ENCODE measurements around the gene C16orf74.
A peak's percentile ranks its signal among the peaks of the same experiment; 100 is the strongest.

Gene C16orf74

DNA sequence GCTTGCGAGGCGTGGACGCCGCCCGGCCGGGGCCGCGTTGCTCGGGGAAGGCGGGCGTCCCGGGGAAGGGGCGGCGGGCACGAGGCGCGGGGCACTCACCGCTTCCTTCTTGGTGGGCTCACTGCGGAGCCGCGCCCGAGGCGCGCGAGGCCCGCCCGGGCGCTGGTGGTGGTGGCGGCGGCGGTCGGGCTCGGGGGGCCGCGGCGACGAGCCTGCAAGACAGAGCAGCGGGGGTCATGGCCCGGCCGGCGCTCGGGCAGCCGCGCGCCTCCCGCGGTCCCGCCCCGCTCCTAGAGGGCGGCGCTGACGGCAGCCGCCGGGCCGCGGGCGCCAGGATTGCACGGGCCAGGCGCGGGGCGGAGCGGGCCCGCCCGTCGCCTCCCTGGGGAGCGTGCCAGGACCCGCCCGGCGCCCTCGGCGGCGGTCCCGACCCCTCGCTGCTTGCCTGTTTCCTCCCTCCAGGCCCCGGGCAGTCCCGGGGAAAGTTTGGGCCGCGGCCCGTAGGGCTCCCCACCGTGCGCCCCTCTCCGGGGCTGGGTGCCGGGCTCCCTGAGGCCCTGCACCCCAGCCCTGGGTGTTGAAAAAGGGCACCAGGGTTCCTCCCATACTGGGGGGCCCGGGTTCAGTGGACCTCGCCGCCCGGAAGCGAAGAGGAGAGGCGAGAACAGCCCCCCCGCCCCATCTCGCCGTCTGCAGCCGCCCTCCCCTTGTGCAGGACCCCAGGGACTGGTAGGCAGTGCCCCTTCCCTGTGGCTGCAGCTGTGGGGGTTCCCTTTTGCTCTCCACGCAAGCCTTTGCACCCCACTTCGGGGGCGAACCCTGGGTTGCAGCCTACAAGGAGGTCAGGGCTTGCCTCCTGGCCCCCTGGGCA is at the start of gene C16orf74:
C16orf74 (minus strand) TSS at position 270 of the 871 bp plus-strand sequence. CDS start 15,879 bp downstream, outside the sequence.
- DNase-seq, result peak; percentile 69

DNA sequence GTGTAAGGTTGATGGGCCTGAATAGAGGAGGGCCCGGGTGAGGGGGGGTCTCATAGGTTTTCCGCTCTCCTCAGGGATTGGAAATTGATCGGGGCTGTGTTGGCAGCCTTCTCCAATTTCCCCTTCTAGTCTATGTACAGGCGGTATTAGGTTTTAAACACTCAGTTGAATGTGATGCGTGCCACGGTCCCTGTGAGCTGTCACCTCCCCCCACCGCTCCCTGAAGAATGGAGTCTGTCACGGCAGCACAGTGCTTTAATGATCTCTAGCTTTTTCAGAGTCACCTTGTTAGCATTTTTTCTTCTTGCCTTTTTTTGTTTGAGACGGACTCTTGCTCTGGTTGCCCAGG is 49.4 kb upstream of the C16orf74 start:
- no peak for DNase-seq

DNA sequence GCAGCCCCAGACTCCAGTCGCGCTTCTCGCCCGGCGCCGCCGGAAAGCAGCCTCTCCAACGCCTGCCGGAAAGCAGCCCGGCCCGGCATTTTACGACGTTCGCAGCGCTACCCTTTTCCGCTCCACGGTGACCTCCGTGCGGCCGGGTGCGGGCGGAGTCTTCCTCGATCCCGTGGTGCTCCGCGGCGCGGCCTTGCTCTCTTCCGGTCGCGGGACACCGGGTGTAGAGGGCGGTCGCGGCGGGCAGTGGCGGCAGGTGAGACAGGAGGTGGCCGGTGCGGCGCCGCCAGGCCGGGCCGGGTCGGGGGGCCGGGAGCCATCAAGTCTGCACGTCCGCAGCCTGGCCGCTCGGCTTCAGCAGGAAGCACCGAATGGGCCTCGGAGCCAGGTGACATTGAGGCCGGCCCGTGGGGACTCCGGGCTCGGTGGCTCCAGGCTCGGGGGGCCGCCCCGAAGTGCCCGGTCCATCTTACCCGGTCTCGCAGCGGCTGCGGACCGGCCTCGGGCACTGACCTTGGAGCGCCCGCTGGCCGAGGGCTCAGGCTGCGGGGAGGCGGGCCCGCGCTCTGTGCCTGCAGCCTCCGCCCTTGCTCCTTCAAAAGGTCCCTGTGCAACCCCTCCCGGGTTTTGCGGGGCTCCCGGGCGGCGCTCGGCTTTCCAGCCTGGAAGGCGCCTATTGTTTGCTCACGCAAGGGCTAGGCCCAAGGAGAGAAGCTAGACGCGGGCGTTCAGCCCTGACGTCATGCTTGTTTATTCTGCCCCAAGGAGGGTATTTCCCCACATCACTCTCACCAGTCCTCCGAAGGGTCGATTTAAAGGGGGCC is 48.8 kb upstream of the C16orf74 start, which contains the start of the genes COX4I1 and EMC8:
COX4I1 (plus strand) TSS at position 199 of the 824 bp plus-strand sequence. CDS start 1,511 bp downstream, outside the sequence.
EMC8 (minus strand) TSS at position 48 of the 824 bp plus-strand sequence. CDS start 249 bp downstream, outside the sequence.
- peak; percentile 91 for DNase-seq

DNA sequence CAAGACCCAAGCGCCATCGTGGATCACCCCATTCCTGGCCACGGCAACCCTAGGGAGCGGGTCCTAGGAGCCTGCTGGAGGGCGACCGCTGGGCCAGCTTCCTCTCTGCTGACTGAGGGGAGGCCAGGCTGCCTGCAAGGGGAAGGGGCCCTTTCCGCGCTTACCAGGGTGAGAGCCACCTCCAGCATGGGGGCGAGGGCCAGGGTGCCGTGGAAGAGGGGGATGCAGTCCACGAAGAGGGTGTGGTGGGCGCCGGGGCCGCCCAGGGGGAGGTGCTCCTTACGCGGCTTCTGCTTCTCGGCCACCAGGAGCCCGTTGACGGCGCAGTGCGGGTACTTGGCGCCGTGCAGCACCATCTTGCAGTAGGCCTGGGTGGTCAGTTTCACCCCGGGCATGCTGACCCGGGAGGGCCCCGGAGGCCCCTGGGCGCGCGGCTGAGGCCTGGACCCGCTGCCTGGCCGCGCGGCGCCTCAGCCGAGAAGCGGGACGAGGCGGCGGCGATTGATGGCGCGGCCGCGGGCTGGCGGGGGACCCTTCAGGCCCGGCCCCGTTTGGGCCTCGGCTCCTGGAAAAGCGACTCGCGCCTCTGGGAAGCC is 48.1 kb upstream of the C16orf74 start:
- peak; percentile 15 for DNase-seq

DNA sequence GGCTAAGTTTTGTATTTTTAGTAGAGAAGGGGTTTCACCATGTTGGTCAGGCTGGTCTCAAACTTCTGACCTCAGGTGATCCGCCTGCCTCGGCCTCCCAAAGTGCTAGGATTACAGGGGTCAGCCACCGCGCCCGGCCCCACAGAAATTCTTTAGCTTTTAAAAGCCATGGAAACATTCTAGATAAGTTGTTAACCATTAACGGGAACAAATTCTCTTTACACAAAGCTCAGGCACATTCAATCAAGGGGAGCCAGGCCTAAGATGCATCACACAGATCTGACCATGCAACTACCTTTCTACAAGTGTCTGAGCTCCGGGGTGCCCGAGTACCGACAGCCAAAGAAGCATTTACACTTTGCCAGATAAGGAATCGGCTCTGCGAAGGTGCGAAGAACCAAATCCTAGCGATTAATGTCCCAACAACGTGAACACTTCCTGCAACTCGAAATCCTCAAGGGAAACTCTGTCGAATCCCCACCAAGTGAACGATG is 47.4 kb upstream of the C16orf74 start:
- DNase-seq, result no peak

DNA sequence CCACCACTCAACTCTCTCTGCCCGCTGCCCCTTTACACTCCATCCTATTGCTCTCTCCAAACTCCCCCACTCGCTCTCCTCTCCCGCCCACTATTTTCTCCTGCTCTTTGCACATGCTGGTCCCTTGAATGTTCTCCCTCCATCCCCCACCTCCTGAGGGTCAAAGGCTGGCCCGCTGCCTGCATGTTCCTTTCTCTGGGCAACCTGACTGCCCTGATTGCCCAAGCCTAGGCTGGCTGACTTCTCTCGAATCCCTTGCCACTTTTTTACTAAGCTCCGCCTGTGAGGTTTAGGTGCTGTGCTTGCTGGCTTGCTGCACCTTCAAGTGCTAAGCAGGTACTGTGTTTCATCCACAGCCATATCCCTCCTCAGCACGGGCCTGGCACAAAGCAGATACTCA is 45.7 kb upstream of the C16orf74 start:
- no peak for DNase-seq

DNA sequence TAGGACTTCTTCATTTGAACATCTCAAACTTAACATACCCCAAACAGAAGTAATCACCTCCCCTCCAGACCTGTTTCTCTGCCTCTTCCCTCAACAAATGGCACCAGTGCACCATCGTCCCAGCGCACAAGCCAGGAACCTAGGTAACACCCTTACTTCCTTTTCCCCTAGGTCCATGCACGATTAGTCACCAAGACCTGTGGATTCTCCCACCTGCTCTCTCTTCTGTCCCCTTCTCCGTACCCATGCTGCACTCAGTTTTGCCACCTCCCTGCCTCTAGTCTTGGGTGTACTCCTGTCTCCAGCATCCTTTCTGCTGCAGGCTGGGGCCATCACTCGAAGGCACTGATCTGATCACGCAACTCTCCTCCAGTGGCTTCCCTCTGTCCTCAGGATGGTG is 45.3 kb upstream of the C16orf74 start:
- DNase-seq, result no peak

DNA sequence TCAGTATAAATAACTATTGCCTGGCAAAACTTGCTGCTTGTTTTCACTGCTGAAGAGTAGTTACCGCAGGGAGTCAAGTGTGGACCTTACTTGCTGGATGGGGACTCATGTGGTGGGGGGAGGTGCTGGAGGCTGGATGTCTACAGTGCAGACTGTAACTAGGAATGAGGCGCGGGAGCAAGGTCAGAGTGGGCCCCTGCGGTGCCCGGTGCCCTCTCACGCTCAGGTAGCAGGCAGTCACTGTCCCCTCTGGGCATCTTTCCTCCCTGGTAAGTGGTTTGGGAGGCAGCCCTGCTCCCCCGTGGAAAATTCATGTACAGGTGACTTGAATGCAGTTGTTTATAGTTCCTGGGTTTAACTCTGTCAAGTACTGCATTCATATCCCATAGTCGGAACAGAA is 43.8 kb upstream of the C16orf74 start:
- no peak for DNase-seq

DNA sequence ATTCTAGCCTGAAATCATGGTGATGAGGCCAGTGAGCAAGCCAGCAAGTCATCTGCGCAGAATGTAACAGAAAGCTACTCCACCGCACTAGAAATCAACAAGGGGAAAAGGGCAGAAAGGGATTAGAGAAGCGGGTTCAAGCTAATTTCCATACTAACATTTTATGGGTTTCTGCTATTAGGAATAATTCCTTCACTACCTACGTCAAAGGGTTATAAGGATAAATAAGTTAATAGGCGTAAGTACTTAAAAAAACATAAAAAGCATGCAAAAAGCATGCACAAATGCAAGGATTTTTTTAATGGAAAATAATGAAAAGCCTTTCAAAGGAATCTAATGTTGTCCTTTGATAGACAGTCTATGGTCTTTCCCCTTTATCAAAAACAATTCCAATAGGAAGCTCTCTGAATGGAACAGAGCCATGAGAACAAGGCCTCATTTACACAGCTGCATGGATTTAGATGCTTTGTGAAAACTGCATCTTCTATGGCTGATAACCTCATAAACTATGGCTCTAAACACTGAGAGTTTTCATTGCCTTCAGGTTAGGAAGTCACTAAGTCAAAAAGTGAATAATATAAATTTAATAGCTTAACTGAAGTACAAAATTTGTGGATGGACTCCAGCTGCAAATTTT is 42.9 kb upstream of the C16orf74 start:
- no peak for DNase-seq

DNA sequence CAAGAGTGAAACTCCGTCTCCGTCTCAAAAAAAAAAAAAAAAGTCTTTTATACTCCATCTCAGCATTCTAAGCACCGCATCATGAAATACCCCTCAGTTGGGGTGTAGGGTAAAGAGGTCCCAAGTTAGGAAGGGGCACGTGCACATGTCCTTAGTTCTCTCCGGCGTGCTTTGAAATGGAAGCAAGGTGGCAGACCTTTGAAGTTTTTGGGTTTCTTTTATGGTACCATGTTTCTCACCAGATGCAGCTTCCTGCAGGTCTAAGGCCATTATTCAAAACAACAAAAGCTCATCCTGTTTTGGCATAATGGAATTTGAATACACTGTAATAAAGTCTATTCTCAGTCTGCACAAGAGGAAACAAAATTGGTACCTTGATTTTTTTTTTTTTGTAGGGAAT is 38.9 kb upstream of the C16orf74 start:
- DNase-seq, result no peak

DNA sequence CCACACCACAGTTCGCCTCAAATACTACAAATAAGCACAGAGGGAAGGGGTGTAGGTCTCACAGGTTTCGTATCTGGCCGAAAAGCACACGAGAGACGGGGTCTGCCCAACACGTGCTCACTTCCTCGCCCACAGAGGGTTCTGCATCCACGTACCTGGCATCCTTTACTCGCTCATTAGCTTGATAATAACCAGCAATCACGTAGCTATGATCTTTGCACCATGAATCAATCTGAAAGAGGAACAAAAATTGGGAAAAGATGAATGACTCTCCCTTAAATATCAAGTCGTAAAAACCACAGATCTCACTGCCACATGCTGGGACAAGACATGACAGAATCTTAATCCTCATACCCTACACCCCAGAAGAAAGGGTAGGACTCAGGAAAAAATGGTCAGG is 37.9 kb upstream of the C16orf74 start:
- no peak for DNase-seq

DNA sequence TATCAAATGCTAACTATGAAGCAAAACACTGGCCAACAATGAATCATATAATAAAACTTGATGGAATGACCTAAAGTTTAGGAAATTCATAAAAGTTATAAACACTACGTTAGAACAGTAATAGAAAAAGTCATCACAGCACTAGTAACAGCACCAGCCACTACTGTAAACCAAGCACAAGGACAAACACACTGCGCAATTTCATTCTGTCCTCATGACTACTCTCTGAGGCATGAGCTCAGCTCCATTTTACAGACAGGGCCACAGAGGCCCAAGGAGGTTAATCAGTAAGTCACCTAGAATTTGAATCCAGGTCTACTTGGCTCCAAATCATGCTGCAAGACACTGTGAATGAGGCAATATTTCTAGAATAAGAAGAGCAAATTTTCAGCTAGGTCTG is 35.0 kb upstream of the C16orf74 start:
- DNase-seq, result no peak

DNA sequence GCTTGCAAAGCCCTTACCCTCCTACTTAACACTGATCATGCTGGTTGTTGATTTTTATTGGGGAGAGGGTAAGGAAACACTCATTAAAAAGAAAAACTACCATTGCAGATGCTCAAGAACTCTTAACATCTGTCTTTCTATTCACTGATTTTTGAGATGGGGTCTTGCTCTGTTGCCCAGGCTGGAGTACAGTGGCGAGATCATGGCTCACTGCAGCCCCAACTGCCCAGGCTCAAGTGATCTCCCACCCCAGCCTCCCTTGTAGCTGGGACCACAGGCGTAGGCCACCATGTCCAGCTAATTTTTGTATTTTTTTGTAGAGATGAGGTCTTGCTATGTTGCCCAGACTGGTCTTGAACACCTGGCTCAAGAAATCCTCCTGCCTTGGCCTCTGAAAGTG is 33.9 kb upstream of the C16orf74 start:
- DNase-seq, result no peak

DNA sequence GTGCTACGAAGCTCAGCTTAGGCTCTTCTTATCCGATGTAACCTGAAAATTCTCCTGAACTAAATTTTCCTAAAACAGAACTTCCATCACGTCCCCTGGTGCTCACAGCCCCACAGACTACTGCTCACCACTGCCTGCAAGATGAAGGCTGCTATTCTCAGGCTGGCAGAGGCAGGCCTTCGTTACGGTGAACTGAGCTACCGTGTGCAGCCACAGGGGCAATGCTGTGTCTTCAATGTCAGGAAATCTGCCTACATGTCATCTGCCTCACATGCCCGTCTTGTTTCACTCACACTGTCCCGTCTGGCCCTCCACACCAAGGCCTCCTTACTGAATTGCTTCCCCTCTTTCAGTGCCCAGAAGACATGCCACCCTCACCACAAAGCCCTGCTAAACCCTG is 32.5 kb upstream of the C16orf74 start:
- DNase-seq, result no peak

DNA sequence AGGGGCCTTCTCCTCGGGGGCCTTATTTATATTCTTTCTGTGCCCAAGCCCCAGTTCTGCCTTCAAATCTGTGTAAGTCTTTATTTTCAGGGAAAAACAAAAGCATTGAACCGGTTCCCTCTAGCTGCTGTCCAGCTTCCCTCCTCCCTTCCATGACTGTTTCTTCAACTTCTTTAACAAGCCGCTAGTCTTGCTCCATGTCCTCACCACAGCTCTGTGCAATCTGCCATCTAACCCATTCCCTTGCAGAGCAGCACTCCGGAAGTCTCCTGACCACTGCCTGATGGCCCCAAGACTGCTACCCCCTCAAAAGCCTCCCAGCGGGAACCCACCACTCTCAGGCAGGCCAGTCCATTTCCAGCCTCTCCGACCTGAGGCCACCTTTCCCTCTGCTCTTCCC is 31.6 kb upstream of the C16orf74 start:
- DNase-seq, result no peak

DNA sequence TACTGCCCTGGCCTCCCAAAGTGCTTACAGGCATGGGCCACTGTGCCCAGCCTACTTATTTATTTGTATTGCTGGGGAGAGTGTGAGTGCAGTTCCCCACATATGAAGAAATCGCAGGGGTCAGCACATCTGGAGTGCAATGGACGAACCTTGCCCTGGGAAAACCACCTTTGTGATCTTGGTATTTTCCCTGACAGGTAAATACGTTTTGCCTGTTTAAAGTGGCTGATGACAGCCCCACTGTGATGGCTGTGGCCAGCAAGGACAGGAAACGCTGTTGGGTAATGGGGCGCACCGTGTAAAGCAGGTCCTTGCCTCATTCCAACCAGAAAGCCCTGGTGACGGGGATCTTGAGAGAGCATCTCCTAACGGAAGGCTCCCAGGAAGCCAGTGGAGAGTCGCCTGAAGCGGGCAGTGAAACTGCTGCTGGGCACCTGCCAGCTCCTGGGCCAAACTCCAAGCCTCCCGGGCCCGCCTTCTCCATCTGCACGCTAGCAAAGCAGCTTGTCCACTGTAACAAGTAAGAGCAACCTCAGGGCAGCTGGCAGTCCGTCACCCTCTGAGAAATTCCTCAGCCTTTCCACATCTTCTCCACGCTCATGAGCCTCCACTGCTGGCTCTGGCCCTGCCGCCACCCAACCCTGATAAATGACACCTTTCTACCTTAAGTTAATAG is 30.9 kb upstream of the C16orf74 start:
- DNase-seq, result no peak

DNA sequence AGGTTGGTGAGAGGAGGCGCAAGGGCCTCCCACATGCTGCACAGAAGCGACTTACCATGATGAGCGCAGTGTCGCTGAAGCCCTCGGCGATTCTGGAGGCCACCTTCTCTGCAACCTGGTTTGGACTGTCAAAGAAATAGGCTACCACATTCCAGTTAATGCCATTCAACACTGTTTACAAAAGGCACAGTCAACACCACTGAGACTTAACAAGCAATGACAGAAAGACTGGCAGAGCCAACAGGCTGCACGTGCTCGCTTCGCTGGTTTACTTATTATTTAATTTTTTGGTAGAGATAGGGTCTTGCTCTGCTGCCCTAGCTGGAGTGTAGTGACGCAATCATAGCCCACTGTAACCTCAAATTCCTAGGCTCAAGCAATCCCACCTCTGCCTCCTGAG is 30.3 kb upstream of the C16orf74 start:
- DNase-seq, result no peak

DNA sequence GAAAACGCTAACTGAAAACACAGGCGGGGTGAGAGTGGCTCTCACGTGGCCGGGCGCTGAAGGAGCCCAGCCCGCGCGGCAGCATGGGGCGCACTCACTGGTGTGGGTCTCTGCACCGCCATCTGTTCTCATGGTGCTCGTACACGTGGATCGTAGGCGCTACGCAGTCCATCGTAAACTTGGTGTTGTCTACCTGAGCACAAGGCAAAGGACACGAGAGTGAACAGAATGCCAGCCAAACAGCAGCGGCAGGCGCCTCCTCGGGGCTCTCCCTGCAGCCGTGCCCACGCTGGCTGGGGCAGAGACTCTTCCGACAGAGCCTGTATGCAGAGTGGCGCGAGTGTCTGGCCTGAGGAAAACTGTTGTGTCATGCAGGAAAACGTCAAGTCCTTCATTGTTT is 29.4 kb upstream of the C16orf74 start:
- DNase-seq, result no peak

DNA sequence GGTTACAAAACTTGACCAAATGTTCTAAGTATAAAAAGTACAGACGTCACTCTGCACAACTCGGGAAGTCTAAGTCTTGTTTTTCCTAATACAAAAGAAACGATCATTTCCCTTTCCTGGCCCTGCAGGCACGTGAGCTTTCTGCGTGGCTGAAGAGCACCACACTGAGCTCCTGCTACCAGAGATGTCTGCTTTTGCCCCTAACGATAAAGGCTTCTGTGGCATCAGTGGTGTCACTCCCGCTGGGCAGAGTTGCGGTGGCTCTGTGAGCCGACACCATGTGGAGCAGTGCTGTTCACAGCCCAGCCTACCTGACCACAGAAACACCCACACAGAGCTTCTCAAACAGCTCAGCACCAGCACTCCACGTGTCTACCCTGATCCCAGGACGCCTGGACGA is 28.0 kb upstream of the C16orf74 start:
- no peak for DNase-seq

DNA sequence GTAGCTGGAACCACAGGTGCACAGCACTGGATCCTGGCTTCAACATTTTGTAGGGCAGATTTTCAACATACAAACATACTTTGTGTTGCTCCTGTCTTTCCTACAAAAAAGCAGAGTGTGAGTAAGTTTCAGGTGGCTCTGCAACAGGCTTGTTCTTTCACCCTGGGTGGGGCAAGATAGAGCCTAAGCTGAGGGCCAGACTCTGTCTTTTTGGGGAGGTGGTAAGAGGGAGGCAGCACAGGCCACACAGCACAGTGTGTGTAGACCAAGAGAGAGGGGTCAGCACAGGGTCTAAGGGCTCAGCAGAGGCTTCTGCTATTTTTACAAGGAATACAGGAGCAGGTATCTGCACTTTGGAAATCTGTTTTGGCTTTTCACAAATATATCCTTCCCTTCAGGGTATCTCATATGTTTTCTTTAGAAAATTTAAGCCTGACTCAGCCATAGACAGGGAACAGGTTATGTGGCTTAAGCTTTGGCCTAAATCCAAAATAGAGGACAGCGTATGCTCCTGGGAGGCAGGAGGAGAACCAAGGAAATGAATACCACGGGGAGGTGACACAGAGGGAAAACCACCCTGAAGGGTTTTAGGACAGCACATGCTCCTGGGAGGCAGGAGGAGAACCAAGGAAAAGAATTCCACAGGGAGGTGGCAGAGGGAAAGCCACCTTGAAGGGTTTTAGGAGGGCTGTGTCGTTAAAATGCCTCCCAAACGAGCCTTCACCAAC is 26.9 kb upstream of the C16orf74 start:
- DNase-seq, result no peak

DNA sequence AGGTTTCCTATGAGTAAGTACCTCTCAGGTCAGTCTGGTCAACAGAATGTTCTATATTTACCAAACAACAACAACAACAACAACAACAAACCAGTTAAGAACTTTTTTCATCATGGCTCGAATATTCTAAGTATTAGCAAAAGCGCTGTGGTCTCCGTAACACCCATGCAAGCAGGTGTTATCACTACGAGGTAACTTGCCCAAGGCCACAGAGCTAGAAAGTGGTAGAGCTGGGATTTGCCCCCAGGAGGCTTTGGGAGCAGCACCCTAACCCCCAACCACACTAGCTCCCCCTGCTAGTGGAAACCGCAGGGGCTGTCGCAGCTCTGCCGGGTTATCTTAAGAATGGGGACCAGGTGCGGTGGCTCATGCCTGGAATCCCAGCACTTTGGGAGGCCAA is 23.9 kb upstream of the C16orf74 start:
- DNase-seq, result no peak

DNA sequence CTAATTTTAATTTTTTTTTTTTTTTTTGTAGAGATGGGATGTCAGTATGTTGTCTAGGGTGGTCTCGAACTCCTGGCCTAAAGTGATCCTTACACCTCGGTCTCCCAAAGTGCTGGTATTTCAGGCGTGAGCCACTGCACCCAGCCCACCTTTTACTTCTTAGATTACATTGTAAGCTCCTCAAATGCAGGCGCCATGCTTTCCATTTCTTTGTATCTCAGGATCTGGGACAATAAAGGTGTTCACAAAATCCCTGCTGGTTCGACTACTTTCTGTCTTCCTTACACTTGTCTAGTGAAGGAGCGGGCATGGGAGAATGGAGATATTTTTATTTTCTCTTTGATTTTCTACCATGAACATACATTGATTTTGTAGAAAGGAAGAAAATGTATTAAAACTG is 23.2 kb upstream of the C16orf74 start:
- no peak for DNase-seq
